HG02870 (cell line): ENCODE measurements around the gene MUC4.
A peak's percentile ranks its signal among the peaks of the same experiment; 100 is the strongest.

Experiments
- ATAC-seq: cut with Tn5 transposase; IDR thresholded peaks from one replicate; pipeline ENCODE4 v1.9.1; 2021; ENCODE audit warnings: mild to moderate bottlenecking, moderate library complexity; ENCODE audit not compliant: unreplicated experiment

MUC4 gene

GRCh38 chr3:195811756-195812155 is at the start of gene MUC4:
Gene MUC4 (minus strand): TSS chr3:195811929. CDS start chr3:195811817, 112 bp downstream.
- ATAC-seq: no peak

- ATAC-seq: no peak
These were observed 48.7 kb upstream of the MUC4 start for GRCh38 chr3:195860456-195860855.

DNA sequence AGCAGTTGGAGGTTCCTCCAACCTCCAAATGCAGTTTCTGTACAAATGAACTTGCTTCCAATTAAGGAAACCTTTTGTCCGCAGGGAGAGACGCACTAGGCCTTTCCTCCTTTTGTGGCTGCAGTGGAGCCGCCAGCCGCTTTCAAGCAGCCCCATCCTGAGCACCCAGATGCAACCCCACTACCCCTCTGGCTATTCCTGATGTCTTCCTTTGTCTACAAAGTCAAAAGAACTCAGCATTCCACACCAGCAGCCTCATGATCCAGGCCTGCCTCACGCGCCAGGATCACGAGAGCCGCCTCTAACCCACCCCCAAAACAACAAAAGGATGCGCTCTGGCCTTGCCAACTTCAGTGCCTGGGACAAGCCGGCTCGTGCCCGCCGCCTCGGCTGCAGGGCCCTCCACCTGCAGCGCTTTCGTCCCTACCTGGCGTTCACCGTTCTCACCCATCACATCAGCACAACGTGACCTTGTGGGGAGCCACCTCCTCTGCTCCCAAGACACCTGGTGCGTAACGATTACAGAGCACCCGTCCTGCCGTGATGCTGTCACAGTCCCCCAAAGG is 48.2 kb upstream of the MUC4 start:
- no peak for ATAC-seq

GRCh38 chr3:195859061-195859845 is 47.5 kb upstream of the MUC4 start:
- no peak for ATAC-seq

DNA sequence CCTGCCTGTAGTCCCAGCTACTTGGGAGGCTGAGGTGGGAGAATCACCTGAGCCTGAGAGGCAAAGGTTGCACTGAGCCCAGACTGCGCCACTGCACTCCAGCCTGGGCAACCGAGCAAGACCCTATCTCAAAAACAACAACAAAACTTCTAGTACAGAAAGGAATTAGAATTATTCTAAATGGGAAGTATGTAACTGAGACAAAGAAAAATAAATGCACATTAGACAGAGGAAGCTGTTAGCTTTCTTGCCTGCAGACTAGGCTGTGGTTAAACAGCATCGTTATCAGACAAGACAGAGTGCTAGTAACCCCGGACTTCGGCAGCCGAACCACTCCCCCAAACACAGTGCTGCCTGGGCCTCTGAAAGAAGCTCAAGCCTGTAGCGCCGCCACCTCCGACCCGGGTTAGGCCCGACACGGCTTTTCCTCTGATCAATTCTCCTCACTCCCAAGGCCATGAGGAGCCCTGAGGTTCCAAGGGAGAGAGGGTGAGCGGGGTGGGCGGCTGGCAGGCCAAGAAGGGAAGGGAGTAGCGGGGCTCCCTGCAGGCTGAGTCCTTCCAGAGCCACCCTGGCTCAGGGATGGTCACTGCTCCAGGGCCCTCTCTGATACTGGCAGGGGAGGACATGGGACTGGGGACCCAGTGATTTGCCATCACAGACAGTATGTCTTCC is 44.8 kb upstream of the MUC4 start:
- no peak for ATAC-seq

DNA sequence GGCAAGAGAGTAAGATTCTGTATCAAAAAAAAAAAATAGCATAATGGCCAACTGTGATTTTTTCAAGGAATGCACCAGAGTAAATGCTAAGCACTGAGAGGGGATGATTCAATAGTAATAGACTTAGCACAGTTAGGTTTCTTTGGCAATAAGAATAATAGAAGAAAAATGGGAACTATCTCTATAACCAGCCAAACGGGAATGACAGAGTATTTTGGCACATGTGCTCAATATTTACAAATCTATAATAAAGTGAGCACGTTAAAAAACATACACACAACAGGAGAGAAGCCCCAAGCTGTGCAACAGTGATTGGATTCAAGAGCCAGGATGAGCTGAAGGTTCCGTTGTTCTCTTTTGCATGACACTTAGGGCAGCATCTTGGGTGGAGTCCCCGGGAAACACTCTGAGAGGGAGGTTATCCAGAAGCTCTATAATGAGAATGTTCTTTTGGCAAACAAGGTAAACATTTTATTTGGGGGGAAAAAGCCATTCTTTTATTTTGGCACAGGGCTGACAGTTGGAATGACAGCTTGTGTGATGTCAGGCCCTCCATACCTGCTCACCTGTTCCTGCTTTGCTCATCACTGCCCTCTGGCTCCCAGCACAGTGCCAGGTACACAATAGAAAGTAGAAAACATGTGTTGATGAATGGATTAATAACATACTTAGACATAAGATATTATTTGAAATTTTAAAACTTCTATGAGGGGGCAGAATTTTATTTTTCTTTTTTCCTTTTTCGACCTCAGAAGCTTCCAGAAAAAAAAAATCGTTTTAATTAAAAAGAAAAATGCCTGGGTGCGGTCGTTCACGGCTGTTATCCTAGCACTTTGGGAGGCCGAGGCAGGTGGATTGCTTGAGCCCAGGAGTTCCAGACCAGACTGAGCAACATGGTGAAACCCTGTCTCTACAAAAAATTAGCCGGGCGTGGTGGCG is 44.0 kb upstream of the MUC4 start:
- no peak for ATAC-seq

- no peak for ATAC-seq
These were observed 43.0 kb upstream of the MUC4 start for GRCh38 chr3:195854628-195855294.

DNA sequence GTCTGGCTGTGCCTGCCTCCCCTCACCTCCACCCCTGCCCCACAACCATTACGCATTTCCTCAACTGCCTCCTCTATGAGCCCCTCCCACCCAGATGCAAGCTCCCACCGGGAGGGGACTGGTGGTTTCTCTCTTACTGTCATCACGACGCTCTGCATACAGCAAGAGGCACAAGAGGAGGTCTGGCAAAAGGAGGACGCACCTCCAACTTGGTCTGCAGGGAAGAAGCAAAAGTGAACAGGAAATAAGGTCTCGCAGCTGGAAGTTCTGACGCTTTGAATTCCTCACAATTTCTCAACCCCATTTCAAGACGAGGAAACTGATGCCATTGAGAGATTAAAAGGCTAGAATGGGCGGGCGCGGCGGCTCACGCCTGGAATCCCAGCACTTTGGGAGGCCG is 42.3 kb upstream of the MUC4 start:
- no peak for ATAC-seq

GRCh38 chr3:195853036-195853435 is 41.3 kb upstream of the MUC4 start:
- ATAC-seq: no peak

GRCh38 chr3:195850857-195851543 is 39.3 kb upstream of the MUC4 start:
- ATAC-seq: peak; percentile 90

GRCh38 chr3:195849322-195850074 is 37.8 kb upstream of the MUC4 start:
- ATAC-seq: no peak

DNA sequence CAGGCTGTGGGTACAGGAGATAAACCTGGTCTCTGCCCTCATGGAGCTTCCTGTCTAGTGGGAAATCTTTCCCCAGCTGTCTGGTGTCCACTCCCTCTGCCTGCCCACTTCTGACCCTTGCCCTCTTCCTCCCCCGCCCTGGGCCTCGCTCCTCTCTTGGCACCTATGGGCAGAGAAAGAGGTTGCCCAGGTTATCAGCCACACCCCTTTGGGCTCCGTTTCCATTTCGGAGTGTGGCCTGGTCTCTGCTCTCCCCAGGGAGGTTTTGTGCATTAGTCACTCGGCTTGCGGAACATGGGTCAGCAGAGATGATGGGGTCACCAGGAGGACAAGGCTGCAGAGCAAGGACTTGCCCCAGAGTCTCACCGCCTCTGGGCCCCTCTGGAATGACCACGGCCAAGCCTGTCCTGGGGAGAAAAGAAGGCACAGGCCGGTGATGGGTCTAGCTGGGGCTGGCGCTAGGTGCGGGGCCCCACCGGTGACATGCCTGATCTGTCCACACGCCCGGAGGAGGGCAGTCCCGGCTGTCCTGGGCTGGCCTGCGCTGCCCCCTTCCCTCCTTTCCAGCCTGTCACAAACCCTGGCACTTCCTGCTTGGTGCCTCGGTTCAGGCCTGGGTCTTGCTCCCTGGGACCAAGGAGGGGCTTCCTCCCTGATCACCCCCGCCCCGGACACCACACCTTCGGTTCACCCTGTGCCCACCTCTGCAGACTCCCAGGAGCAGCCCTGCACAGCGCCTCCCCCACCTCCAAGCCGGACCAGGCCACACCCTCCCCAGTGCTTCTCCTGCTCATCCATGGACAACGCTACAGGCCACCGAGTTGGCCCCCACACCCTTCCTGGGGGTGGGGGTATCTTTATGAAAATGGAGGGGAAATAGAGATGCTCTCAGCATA is 35.6 kb upstream of the MUC4 start:
- ATAC-seq: no peak

DNA sequence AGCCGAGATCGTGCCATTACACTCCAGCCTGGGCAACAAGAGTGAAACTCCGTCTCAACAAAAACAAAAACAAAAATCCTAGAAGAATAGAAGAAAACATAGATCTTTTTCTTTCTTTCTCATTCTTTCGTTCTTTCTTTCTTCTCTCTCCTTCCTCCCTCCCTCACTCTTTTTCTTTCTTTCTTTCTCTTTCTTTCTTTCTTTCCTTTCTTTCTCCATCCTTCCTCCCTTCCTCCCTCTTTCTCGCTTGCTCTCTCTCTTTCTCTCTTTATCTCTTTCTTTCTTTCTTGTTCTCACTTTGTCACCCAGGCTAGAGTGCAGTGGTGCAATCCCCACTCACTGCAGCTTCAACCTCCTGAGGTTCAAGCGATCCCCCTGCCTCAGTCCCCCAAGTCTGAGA is 33.8 kb upstream of the MUC4 start:
- ATAC-seq: no peak

DNA sequence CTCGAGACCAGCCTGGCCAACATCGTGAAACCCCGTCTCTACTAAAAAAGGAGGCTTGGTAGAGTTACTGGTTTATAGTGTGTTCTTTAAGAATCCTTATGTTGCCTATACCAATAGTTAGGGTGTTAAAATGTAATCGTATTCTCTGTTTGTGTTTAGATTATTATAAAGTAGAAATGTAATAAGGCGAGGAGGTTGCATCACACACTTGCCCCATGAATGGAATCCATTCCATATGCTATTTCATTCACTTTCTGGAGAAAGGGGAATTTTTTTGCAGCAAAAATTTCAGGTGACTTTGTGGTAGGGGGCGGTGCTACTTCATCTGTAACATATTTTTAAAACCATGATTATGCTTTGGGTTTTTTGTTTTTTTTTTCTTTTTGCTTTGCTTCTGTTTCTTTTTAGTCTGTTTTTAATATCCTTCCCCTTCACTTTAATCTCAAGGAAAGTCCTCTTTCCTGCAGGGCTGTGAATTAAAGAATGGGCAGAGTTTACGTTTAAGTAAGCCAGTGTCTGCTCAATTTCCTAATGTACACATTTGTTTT is 33.0 kb upstream of the MUC4 start:
- no peak for ATAC-seq

DNA sequence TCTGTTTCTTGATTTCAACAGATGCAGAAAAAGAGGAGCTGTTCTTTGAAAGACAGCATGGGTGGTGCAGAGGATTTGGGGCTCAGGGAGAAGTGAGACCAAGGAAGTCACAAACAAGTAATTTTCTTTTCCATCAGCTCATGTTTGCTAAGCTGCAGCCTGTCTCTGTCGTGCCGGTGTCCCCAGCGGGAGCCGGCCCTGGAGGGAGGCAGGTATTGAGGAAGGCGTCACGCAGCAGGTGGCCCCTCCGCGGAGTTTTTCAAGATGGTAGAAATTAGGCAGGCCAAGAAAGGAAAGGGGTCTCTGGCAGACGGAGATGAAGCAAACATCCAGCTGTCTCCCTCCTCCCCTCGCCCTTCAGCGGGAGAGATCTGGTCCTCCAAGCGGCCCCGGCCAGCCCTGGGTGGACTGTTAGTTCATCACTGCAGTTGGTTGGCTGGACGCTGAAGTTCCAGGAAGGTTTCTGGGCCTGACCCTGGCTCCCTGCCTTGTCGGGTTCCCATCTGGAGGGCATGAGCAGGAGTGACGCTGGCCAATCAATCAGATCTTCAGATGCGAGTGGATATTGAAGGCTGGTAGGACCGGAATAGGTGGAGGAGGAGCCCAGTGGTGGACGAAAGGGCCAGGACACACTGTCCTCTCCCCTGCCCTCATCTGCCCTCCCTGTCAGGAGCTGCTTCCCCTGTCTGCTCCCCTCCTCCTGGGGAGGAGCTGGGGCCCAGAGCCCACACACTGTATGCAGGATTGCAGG is 27.7 kb upstream of the MUC4 start:
- no peak for ATAC-seq

GRCh38 chr3:195838714-195839113 is 27.0 kb upstream of the MUC4 start:
- ATAC-seq: peak; percentile 70

DNA sequence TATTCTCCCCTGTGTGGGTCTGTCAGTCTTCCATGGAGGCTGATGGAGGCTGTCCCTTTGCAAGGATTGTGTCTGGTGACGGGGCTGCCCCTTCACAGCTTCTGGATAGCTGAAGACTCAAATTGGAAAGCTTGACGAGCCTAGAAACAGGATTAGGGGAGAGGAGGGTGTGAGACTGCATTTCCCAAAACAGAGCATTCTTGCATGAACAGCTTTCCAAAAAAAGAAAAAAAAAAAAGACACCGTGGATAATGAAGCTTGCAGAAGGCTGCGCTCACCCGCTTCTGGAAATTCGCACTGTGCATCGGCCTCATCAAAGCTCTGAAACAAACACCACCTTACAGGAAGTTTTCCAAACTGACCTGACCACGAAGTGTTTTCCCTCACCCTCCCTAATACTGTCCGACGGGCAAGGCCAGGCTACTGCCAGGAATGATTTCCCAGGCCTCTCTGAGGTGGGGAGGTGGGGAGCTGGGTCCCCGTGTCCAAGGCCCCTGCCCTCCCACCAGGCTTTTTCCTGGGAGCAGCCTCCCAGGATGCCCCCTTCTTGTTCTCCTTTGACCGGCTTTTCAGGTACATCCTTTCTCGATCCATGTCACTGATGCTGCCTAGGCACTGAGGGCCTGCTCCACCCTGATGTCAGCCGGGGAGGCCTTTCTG is 24.9 kb upstream of the MUC4 start:
- ATAC-seq: no peak
